Prostate gland (tissue), 2 donors: ENCODE measurements around the gene RTP5.

Source experiments
- CTCF ChIP-seq, 4 experiments: fragments of 200-600 bp in 2 of 4; fragments of 450-650 bp in 2 of 4; sonication (generic) in 2 of 4; IDR thresholded peaks; 1 replicate in 3 of 4; 2 replicates in 1 of 4; pipeline ENCODE4 v1.5.1; 2016 to 2019; ENCODE audit warnings: antibody characterized with exemption in 4 of 4, mild to moderate bottlenecking in 2 of 4, moderate library complexity in 2 of 4
- POLR2A ChIP-seq: fragments of 450-650 bp; IDR thresholded peaks from one replicate; pipeline ENCODE4 v1.6.1; 2016; ENCODE audit warnings: antibody characterized with exemption, mild to moderate bottlenecking
- POLR2AphosphoS5 ChIP-seq: sonication (generic); formaldehyde crosslinking; IDR thresholded peaks from one replicate; pipeline ENCODE4 v1.6.1; 2017; ENCODE audit warnings: antibody characterized with exemption

- TF ChIP-seq CTCF (IDR thresholded peaks at IDR 0.05) (no peak), POLR2AphosphoS5 (no peak), POLR2A (no peak)
These were observed 4.9 kb downstream of the RTP5 start for GRCh38 chr2:241874277-241874925.
